Esophagus (tissue), 2 donors: Measurements from ENCODE around the gene ERBB2. TPM values are rescaled to one million over a fixed set of nuclear protein-coding genes. Genes with fewer than 3 reads are reported as not detected.
A peak's percentile ranks its signal among the peaks of the same experiment; 100 is the strongest.
"Not testable (repeated sequence)": the region's sequence is repeated elsewhere in the genome, so short reads cannot be mapped to it uniquely, and the experiment has no call there.

Experiments used
- H3K27ac ChIP-seq, 2 donors: one replicate each; pipeline ENCODE4 v1.5.1; 2013; ENCODE audit warnings: low read depth in 2 of 2, mild to moderate bottlenecking in 2 of 2, inconsistent platforms in 1 of 2, low read length in 1 of 2, moderate library complexity in 1 of 2
- H3K27me3 ChIP-seq, 2 donors: one replicate each; pipeline ENCODE4 v1.6.1; 2013; ENCODE audit warnings: low read length in 2 of 2, control low read depth in 1 of 2, mild to moderate bottlenecking in 1 of 2; ENCODE audit not compliant: insufficient read depth in 2 of 2, control insufficient read depth in 1 of 2
- H3K36me3 ChIP-seq, 2 donors: one replicate each; pipeline ENCODE4 v1.6.1; 2013; ENCODE audit warnings: low read length in 1 of 2; ENCODE audit not compliant: control insufficient read depth in 2 of 2, insufficient read depth in 2 of 2
- H3K4me1 ChIP-seq, 2 donors: one replicate each; pipeline ENCODE4 v1.6.1; 2013; ENCODE audit warnings: low read length in 1 of 2; ENCODE audit not compliant: control insufficient read depth in 2 of 2, insufficient read depth in 2 of 2
- H3K4me3 ChIP-seq, 2 donors: one replicate each; pipeline ENCODE4 v1.5.1; 2013; ENCODE audit warnings: low read length in 2 of 2, mild to moderate bottlenecking in 2 of 2, low read depth in 1 of 2, moderate library complexity in 1 of 2
- H3K9me3 ChIP-seq, 2 donors: one replicate each; pipeline ENCODE4 v1.6.1; 2013; ENCODE audit warnings: mild to moderate bottlenecking in 2 of 2, low read depth in 1 of 2, low read length in 1 of 2, moderate library complexity in 1 of 2; ENCODE audit not compliant: control insufficient read depth in 2 of 2, insufficient read depth in 1 of 2
- WGBS, 2 donors: extraction: QIAGEN DNeasy Blood & Tissue Kit; methylation state at CpG; one replicate each; pipeline ENCODE4 v1.1.7; 2013; 5-methylcytosine and 5-hydroxymethylcytosine counted together
- polyA plus RNA-seq, 2 donors: library from polyadenylated mRNA; stranded (reverse); fragments of 200-250 nt; gene quantifications; one replicate each; pipeline ENCODE4 v1.2.3, GENCODE V29; 2013
- donor health status: healthy with polysubstance abuse.
- donor health status: Bipolar disorder and iron deficiency.

Gene ERBB2
- polyA plus RNA-seq, 2 donors, result 68.4 to 98.1 TPM

- 86 to 87% methylated on average over 21 of the region's 21 CpGs for WGBS, 2 donors
- H3K36me3 ChIP-seq, result peaks cover 0 to 47% of the 10 kb centered on the region in 2 donors
- no peaks in the 10 kb centered on the region for H3K27me3 ChIP-seq
- H3K27ac ChIP-seq, result no peak overlapping the region
- peaks cover 0 to 3% of the 10 kb centered on the region in 2 donors for H3K9me3 ChIP-seq
- peaks cover 0 to 11% of the 10 kb centered on the region in 2 donors for H3K4me1 ChIP-seq
- no peak overlapping the region for H3K4me3 ChIP-seq
These were observed 43.1 kb downstream of the ERBB2 start for GRCh38 chr17:39742856-39743436.

- Histone ChIP-seq H3K27me3 (no peaks in the 10 kb centered on the region), H3K36me3 (peaks cover 0 to 47% of the 10 kb centered on the region in 2 donors), H3K4me3 (no peak overlapping the region), H3K27ac (no peak overlapping the region), H3K9me3 (peaks cover 0 to 3% of the 10 kb centered on the region in 2 donors), H3K4me1 (peaks cover 0 to 11% of the 10 kb centered on the region in 2 donors)
- 88 to 90% methylated on average over 16 of the region's 16 CpGs for WGBS, 2 donors
These were observed 44.4 kb downstream of the ERBB2 start for GRCh38 chr17:39744075-39744835.

GRCh38 chr17:39744836-39745215, 45.0 kb downstream of the ERBB2 start:
- Histone ChIP-seq H3K4me3 (no peak overlapping the region), H3K27me3 (no peaks in the 10 kb centered on the region), H3K9me3 (peaks cover 0 to 3% of the 10 kb centered on the region in 2 donors), H3K4me1 (peaks cover 0 to 11% of the 10 kb centered on the region in 2 donors), H3K36me3 (peaks cover 0 to 47% of the 10 kb centered on the region in 2 donors), H3K27ac (no peak overlapping the region)
- 81 to 84% methylated on average over 8 of the region's 8 CpGs for WGBS, 2 donors

- H3K9me3 ChIP-seq, result peaks cover 0 to 3% of the 10 kb centered on the region in 2 donors
- H3K27me3 ChIP-seq, result no peaks in the 10 kb centered on the region
- 93 to 95% methylated on average over 23 of the region's 23 CpGs for WGBS, 2 donors
- H3K4me3 ChIP-seq, result no peak overlapping the region
- peaks cover 0 to 17% of the 10 kb centered on the region in 2 donors for H3K4me1 ChIP-seq
- H3K27ac ChIP-seq, result no peak overlapping the region
- peaks cover 0 to 47% of the 10 kb centered on the region in 2 donors for H3K36me3 ChIP-seq
These were observed 45.7 kb downstream of the ERBB2 start for GRCh38 chr17:39745335-39746144.

GRCh38 chr17:39746145-39746461, 46.2 kb downstream of the ERBB2 start:
- Histone ChIP-seq H3K4me1 (peaks cover 0 to 13% of the 10 kb centered on the region in 2 donors), H3K27ac (no peak overlapping the region), H3K9me3 (peaks cover 0 to 3% of the 10 kb centered on the region in 2 donors), H3K27me3 (no peaks in the 10 kb centered on the region), H3K4me3 (no peak overlapping the region), H3K36me3 (peaks cover 0 to 47% of the 10 kb centered on the region in 2 donors)
- 92 to 95% methylated on average over 7 of the region's 7 CpGs for WGBS, 2 donors

- peaks cover 0 to 3% of the 10 kb centered on the region in 2 donors for H3K9me3 ChIP-seq
- WGBS, 2 donors, result 93 to 95% methylated on average over 4 of the region's 4 CpGs
- no peak overlapping the region for H3K4me3 ChIP-seq
- H3K4me1 ChIP-seq, result peaks cover 2 to 11% of the 10 kb centered on the region in 2 donors
- H3K27me3 ChIP-seq, result no peaks in the 10 kb centered on the region
- peaks cover 0 to 41% of the 10 kb centered on the region in 2 donors for H3K36me3 ChIP-seq
- H3K27ac ChIP-seq, result no peak overlapping the region
These were observed 47.9 kb downstream of the ERBB2 start for GRCh38 chr17:39747745-39748144.

GRCh38 chr17:39748444-39749034, 48.7 kb downstream of the ERBB2 start:
- H3K4me3 ChIP-seq, H3K9me3 ChIP-seq, H3K27me3 ChIP-seq, H3K27ac ChIP-seq: not testable (repeated sequence)
- 88 to 90% methylated on average over 8 of the region's 8 CpGs for WGBS, 2 donors
- peaks cover 2 to 13% of the 10 kb centered on the region in 2 donors for H3K4me1 ChIP-seq
- H3K36me3 ChIP-seq, result peaks cover 0 to 35% of the 10 kb centered on the region in 2 donors

GRCh38 chr17:39750131-39751015, 50.5 kb downstream of the ERBB2 start:
- H3K4me3 ChIP-seq, result no peak overlapping the region
- no peaks in the 10 kb centered on the region for H3K27me3 ChIP-seq
- peak overlapping the region; percentile 16 to 28 for H3K27ac ChIP-seq
- H3K36me3 ChIP-seq, result peaks cover 0 to 19% of the 10 kb centered on the region in 2 donors
- WGBS, 2 donors, result 52 to 53% methylated on average over 9 of the region's 9 CpGs
- no peaks in the 10 kb centered on the region for H3K9me3 ChIP-seq
- H3K4me1 ChIP-seq, result peaks cover 2 to 17% of the 10 kb centered on the region in 2 donors
